GM20000 (cell line): ENCODE results near the gene MYO18B.

Source experiments
- DNase-seq: peaks from one replicate; pipeline ENCODE4 v3.0.0; 2012; ENCODE audit warnings: low spot score
- CTCF ChIP-seq: IDR thresholded peaks from 2 replicates; pipeline ENCODE4 v1.5.1; 2012; ENCODE audit warnings: mild to moderate bottlenecking, control low read depth; ENCODE audit errors: extremely low read depth, missing control alignments

MYO18B gene

GRCh38 chr22:25759825-25760231 is 17.8 kb downstream of the MYO18B start:
- no peak for TF ChIP-seq CTCF
- DNase-seq, result no peak

- DNase-seq, result no peak
- no peak for TF ChIP-seq CTCF
Measured at GRCh38 chr22:25760294-25760693, 18.3 kb downstream of the MYO18B start.

GRCh38 chr22:25760848-25761595 is 19.0 kb downstream of the MYO18B start:
- no peak for TF ChIP-seq CTCF
- no peak for DNase-seq

GRCh38 chr22:25762147-25762546 is 20.2 kb downstream of the MYO18B start:
- no peak for DNase-seq
- TF ChIP-seq CTCF, result no peak

- DNase-seq, result no peak
- TF ChIP-seq CTCF, result no peak
Measured at GRCh38 chr22:25763239-25763777, 21.3 kb downstream of the MYO18B start.

GRCh38 chr22:25764270-25765015 is 22.5 kb downstream of the MYO18B start:
- DNase-seq, result no peak

More at GRCh38 chr22:25764270-25765015, 22.5 kb downstream of the MYO18B start:
- no peak for TF ChIP-seq CTCF
